HCT116 (cell line): ENCODE results near the gene NUDT16L1.

ENCODE experiments used
- CBX3 ChIP-seq: IDR thresholded peaks from 2 replicates; pipeline ENCODE4 v1.6.1; 2012; ENCODE audit warnings: low read depth
- CTCF ChIP-seq, 3 experiments: fragments of 200-600 bp in 1 of 3; sonication (generic) in 1 of 3; IDR thresholded peaks in 2 of 3; conservative IDR thresholded peaks in 1 of 3; 2 replicates each; pipeline ENCODE4 v1.5.1; 2012 to 2017; ENCODE audit warnings: low read depth in 2 of 3, low read length in 2 of 3, antibody characterized with exemption in 1 of 3, borderline replicate concordance in 1 of 3, control low read depth in 1 of 3, mild to moderate bottlenecking in 1 of 3, mixed read lengths in 1 of 3, mixed run types in 1 of 3, moderate library complexity in 1 of 3; ENCODE audit not compliant: insufficient read depth in 1 of 3
- EZH2 ChIP-seq: fragments of 200-600 bp; sonication (generic); IDR thresholded peaks from 2 replicates; pipeline ENCODE4 v1.6.1; 2017; ENCODE audit warnings: antibody characterized with exemption, mixed run types
- POLR2A ChIP-seq: IDR thresholded peaks from 2 replicates; pipeline ENCODE4 v1.7.0; 2011; ENCODE audit warnings: borderline replicate concordance; ENCODE audit not compliant: insufficient read depth, insufficient read length; ENCODE audit errors: extremely low read depth
- REST ChIP-seq: IDR thresholded peaks from 2 replicates; pipeline ENCODE4 v1.6.1; 2012; ENCODE audit warnings: low read depth
- SIN3A ChIP-seq: IDR thresholded peaks from 2 replicates; pipeline ENCODE4 v1.6.1; 2012; ENCODE audit warnings: low read depth
- YY1 ChIP-seq: IDR thresholded peaks from 2 replicates; pipeline ENCODE4 v1.6.1; 2011; ENCODE audit warnings: low read length, low read depth, moderate library complexity, mild to moderate bottlenecking; ENCODE audit not compliant: insufficient replicate concordance; ENCODE audit errors: extremely low read depth

GRCh38 chr16:4701791-4702465, 8.6 kb downstream of the NUDT16L1 start:
- TF ChIP-seq CTCF (IDR thresholded peaks at IDR 0.05 in 2 of 3, conservative IDR thresholded peaks at IDR 0.05 in 1 of 3; ENCODE audit: borderline replicate concordance in 1 of 3, insufficient read depth in 1 of 3, low read depth in 2 of 3, low read length in 2 of 3) (no peak), REST (no peak), POLR2A (no peak), YY1 (no peak), SIN3A (no peak), CBX3 (no peak), EZH2 (no peak)
